GM23338 (cell line): ENCODE measurements around the gene ELOF1. TPM values are rescaled to one million over a fixed set of nuclear protein-coding genes. Genes with fewer than 3 reads are reported as not detected.

ENCODE experiments used
- ATAC-seq: fragments of 200-7000 bp; cut with Tn5 transposase; 3 replicates; pipeline ENCODE4 v1.9.1; 2020
- DNase-seq: peaks from one replicate; pipeline ENCODE4 v3.0.0-alpha.2; 2015; ENCODE audit warnings: low spot score
- H2AFZ ChIP-seq: fragments of 200-600 bp; sonication (generic); 2 replicates; pipeline ENCODE4 v1.8.0; 2016; ENCODE audit warnings: antibody characterized with exemption, mild to moderate bottlenecking, moderate library complexity
- H3F3A ChIP-seq: fragments of 200-600 bp; sonication (generic); replicated peaks from 2 replicates; pipeline ENCODE4 v1.8.0; 2017; ENCODE audit warnings: antibody characterized with exemption, mixed run types, low read depth
- H3K27ac ChIP-seq: fragments of 200-600 bp; sonication (generic); 2 replicates; pipeline ENCODE4 v1.6.1; 2016; ENCODE audit warnings: low read depth
- H3K27me3 ChIP-seq: fragments of 200-600 bp; sonication (generic); 2 replicates; pipeline ENCODE4 v1.8.0; 2016; ENCODE audit warnings: mild to moderate bottlenecking, mixed run types, moderate library complexity; ENCODE audit not compliant: insufficient read depth
- H3K36me3 ChIP-seq: fragments of 200-600 bp; sonication (generic); 2 replicates; pipeline ENCODE4 v1.8.0; 2016; ENCODE audit warnings: mild to moderate bottlenecking; ENCODE audit not compliant: insufficient read depth
- H3K4me1 ChIP-seq: fragments of 200-600 bp; sonication (generic); 2 replicates; pipeline ENCODE4 v1.8.0; 2016; ENCODE audit warnings: mild to moderate bottlenecking, moderate library complexity; ENCODE audit not compliant: insufficient read depth
- H3K4me2 ChIP-seq: fragments of 200-600 bp; sonication (generic); 2 replicates; pipeline ENCODE4 v1.7.1; 2017; ENCODE audit warnings: mixed run types
- H3K4me3 ChIP-seq: fragments of 200-600 bp; sonication (generic); 2 replicates; pipeline ENCODE4 v1.6.1; 2016; ENCODE audit warnings: mixed run types
- H3K79me2 ChIP-seq: fragments of 200-600 bp; sonication (generic); replicated peaks from 2 replicates; pipeline ENCODE4 v1.8.0; 2017; ENCODE audit warnings: mild to moderate bottlenecking; ENCODE audit not compliant: insufficient read depth
- H3K9me2 ChIP-seq: fragments of 200-600 bp; sonication (generic); 2 replicates; pipeline ENCODE4 v1.8.0; 2017; ENCODE audit not compliant: insufficient read depth
- H4K20me1 ChIP-seq: fragments of 200-600 bp; sonication (generic); replicated peaks from 2 replicates; pipeline ENCODE4 v1.8.0; 2017; ENCODE audit warnings: mild to moderate bottlenecking; ENCODE audit not compliant: insufficient read depth
- H3K27ac Mint-ChIP-seq: 2 replicates; pipeline ENCODE4 v1.8.0; 2020; ENCODE audit warnings: inconsistent platforms, mild to moderate bottlenecking, moderate library complexity, mixed read lengths
- H3K27me3 Mint-ChIP-seq: 3 replicates; pipeline ENCODE4 v1.8.0; 2022; ENCODE audit warnings: low read depth, mild to moderate bottlenecking, moderate library complexity, mixed read lengths, inconsistent platforms; ENCODE audit not compliant: insufficient read depth, poor library complexity
- H3K36me3 Mint-ChIP-seq: 3 replicates; pipeline ENCODE4 v1.8.0; 2021; ENCODE audit warnings: low read depth, mild to moderate bottlenecking, inconsistent platforms, moderate library complexity, mixed read lengths
- H3K4me1 Mint-ChIP-seq: 3 replicates; pipeline ENCODE4 v1.8.0; 2020; ENCODE audit warnings: mild to moderate bottlenecking, inconsistent platforms, mixed read lengths
- H3K4me3 Mint-ChIP-seq: 3 replicates; pipeline ENCODE4 v1.8.0; 2021; ENCODE audit warnings: moderate library complexity, mild to moderate bottlenecking, inconsistent platforms, mixed read lengths
- H3K9me3 Mint-ChIP-seq: 3 replicates; pipeline ENCODE4 v1.8.0; 2020; ENCODE audit warnings: moderate library complexity, mild to moderate bottlenecking, inconsistent platforms, mixed read lengths
- EZH2 ChIP-seq: fragments of 200-600 bp; sonication (generic); IDR thresholded peaks from one replicate; pipeline ENCODE4 v1.8.0; 2017; ENCODE audit warnings: antibody characterized with exemption, mild to moderate bottlenecking, low read depth; ENCODE audit not compliant: unreplicated experiment
- EZH2phosphoT487 ChIP-seq: fragments of 200-600 bp; sonication (generic); IDR thresholded peaks from one replicate; pipeline ENCODE4 v1.8.1; 2018; ENCODE audit warnings: antibody characterized with exemption; ENCODE audit not compliant: unreplicated experiment
- ZNF114 ChIP-seq: fragments of 250-450 bp; sonication (Bioruptor Pico); IDR thresholded peaks from 2 replicates; pipeline ENCODE4 v1.5.0; 2020; ENCODE audit warnings: mild to moderate bottlenecking, moderate library complexity
- polyA plus RNA-seq: library from polyadenylated mRNA; unstranded; fragments of >200 nt; fragmentation: Nextera tagmentation; extraction: Ambion mirVana; gene quantifications from 2 replicates; pipeline ENCODE4 v1.2.1, GENCODE V29; 2016
- total RNA-seq: library from RNA; depleted of rRNA; stranded (reverse); fragments of >200 nt; shearing (Covaris generic); gene quantifications from 2 replicates; pipeline ENCODE4 v1.2.3, GENCODE V29; 2014
- TF ChIP-seq, protein P1 (sequence below): fragments of 250-450 bp; sonication (Bioruptor Pico); IDR thresholded peaks from 2 replicates; pipeline ENCODE4 v1.5.0; 2020; ENCODE audit warnings: mild to moderate bottlenecking, moderate library complexity

The ELOF1 gene
- total and polyA plus RNA-seq, 2 experiments from 2014 or later: 73.3 to 103 TPM

DNA sequence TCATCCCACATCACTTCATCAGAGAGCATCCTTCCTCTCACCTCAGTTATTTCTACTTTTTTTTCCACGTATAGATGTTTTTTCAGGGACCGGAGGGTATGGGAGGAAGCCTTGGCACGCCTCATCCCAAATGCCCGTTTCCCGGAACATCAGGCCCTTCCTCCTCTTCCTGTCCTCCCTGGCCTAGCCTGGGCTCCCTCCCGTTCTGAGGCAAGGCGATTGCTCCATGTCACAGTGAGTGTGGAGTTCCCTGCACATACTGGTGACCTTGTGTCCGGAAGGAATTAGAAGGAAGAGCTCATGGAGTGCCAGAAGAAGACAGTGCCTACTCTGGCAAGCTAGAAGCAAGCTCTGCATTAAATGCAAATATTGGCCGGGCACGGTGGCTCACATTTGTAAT, 37.1 kb upstream of the ELOF1 start (continued):
- TF ChIP-seq, protein P1, sequence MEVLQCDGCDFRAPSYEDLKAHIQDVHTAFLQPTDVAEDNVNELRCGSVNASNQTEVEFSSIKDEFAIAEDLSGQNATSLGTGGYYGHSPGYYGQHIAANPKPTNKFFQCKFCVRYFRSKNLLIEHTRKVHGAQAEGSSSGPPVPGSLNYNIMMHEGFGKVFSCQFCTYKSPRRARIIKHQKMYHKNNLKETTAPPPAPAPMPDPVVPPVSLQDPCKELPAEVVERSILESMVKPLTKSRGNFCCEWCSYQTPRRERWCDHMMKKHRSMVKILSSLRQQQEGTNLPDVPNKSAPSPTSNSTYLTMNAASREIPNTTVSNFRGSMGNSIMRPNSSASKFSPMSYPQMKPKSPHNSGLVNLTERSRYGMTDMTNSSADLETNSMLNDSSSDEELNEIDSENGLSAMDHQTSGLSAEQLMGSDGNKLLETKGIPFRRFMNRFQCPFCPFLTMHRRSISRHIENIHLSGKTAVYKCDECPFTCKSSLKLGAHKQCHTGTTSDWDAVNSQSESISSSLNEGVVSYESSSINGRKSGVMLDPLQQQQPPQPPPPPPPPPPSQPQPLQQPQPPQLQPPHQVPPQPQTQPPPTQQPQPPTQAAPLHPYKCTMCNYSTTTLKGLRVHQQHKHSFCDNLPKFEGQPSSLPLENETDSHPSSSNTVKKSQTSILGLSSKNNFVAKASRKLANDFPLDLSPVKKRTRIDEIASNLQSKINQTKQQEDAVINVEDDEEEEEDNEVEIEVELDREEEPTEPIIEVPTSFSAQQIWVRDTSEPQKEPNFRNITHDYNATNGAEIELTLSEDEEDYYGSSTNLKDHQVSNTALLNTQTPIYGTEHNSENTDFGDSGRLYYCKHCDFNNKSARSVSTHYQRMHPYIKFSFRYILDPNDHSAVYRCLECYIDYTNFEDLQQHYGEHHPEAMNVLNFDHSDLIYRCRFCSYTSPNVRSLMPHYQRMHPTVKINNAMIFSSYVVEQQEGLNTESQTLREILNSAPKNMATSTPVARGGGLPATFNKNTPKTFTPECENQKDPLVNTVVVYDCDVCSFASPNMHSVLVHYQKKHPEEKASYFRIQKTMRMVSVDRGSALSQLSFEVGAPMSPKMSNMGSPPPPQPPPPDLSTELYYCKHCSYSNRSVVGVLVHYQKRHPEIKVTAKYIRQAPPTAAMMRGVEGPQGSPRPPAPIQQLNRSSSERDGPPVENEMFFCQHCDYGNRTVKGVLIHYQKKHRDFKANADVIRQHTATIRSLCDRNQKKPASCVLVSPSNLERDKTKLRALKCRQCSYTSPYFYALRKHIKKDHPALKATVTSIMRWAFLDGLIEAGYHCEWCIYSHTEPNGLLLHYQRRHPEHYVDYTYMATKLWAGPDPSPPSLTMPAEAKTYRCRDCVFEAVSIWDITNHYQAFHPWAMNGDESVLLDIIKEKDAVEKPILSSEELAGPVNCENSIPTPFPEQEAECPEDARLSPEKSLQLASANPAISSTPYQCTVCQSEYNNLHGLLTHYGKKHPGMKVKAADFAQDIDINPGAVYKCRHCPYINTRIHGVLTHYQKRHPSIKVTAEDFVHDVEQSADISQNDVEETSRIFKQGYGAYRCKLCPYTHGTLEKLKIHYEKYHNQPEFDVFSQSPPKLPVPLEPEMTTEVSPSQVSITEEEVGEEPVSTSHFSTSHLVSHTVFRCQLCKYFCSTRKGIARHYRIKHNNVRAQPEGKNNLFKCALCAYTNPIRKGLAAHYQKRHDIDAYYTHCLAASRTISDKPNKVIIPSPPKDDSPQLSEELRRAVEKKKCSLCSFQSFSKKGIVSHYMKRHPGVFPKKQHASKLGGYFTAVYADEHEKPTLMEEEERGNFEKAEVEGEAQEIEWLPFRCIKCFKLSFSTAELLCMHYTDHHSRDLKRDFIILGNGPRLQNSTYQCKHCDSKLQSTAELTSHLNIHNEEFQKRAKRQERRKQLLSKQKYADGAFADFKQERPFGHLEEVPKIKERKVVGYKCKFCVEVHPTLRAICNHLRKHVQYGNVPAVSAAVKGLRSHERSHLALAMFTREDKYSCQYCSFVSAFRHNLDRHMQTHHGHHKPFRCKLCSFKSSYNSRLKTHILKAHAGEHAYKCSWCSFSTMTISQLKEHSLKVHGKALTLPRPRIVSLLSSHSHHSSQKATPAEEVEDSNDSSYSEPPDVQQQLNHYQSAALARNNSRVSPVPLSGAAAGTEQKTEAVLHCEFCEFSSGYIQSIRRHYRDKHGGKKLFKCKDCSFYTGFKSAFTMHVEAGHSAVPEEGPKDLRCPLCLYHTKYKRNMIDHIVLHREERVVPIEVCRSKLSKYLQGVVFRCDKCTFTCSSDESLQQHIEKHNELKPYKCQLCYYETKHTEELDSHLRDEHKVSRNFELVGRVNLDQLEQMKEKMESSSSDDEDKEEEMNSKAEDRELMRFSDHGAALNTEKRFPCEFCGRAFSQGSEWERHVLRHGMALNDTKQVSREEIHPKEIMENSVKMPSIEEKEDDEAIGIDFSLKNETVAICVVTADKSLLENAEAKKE (CRISPR knock-in tag): no peak
- TF ChIP-seq ZNF114 (CRISPR knock-in tag): no peak

DNA sequence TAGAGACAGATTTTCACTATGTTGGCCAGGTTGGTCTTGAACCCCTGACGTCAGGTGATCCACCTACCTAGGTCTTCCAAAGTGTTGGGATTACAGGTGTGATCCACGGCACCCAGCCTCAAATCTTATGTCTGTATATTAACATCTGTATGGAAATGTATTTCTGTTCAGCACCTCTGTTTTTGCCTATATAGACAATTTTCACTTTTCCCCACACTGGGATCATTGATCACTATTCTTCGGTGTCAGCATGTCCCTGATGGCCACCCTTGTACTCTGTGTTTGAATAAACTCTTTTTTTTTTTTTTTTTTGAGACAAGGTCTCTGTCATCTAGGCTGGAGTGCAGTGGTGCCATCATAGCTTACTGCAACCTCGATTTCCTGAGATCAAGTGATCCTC, 35.1 kb upstream of the ELOF1 start:
- no peaks in the 10 kb centered on the region for H3K27me3 ChIP-seq
- Mint-ChIP-seq H3K9me3 (no peaks in the 10 kb centered on the region), H3K27ac (no peak overlapping the region), H3K36me3 (peaks cover 13% of the 10 kb centered on the region), H3K4me3 (no peak overlapping the region), H3K4me1 (peaks cover 3% of the 10 kb centered on the region; the same call in 1 of the 3 replicates), H3K27me3 (peaks cover 10% of the 10 kb centered on the region)
- H4K20me1 ChIP-seq: peaks cover 8% of the 10 kb centered on the region; the same call in 1 of the 2 replicates
- H3K79me2 ChIP-seq: peaks cover 15% of the 10 kb centered on the region
- no peak overlapping the region for H2AFZ ChIP-seq
- H3K9me2 ChIP-seq: no peaks in the 10 kb centered on the region
- no peak for DNase-seq
- no peak overlapping the region for H3K4me3 ChIP-seq
- ATAC-seq: no peak
- H3K36me3 ChIP-seq: peaks cover 2% of the 10 kb centered on the region; the same call in 1 of the 2 replicates
- TF ChIP-seq EZH2: no peak
- TF ChIP-seq EZH2phosphoT487: no peak
- peaks cover 3% of the 10 kb centered on the region; the same call in 1 of the 2 replicates for H3K4me1 ChIP-seq
- no peak overlapping the region for H3K4me2 ChIP-seq
- no peak overlapping the region for H3K27ac ChIP-seq
- no peaks in the 10 kb centered on the region; the same call in 1 of the 2 replicates for H3F3A ChIP-seq
